ENCODE measurements around the gene CCRL2. TPM values are rescaled to one million over a fixed set of nuclear protein-coding genes. Genes with fewer than 3 reads are reported as not detected.
A peak's percentile ranks its signal among the peaks of the same experiment; 100 is the strongest.

CCRL2 gene
- total and polyA plus RNA-seq, 2 of the 8 experiments (the other 6 are each of a cell fraction or from before 2014, with no cell fraction given) = not detected

- H4K8ac ChIP-seq (ENCODE audit: extremely low read depth, insufficient read depth, low read length) = no peak overlapping the region
- no peak overlapping the region for H2BK5ac ChIP-seq (ENCODE audit: low read depth, low read length)
- no peak overlapping the region for H3K4me2 ChIP-seq (ENCODE audit: insufficient read depth in 1 of 2, low read depth in 2 of 2, low read length in 2 of 2)
- peak overlapping the region; percentile 98 for H3K4ac ChIP-seq (replicated peaks; ENCODE audit: insufficient read length, low read depth, low read length)
- H3K23me2 ChIP-seq (ENCODE audit: low read depth, low read length) = no peaks in the 10 kb centered on the region
- H3K4me1 ChIP-seq (replicated peaks in 1 of 4; ENCODE audit: control insufficient read depth in 3 of 4, insufficient read depth in 4 of 4, low read length in 3 of 4) = peaks cover 0 to 8% (median under 1%) of the 10 kb centered on the region in 4 experiments; a peak in 2 of 7 replicates
- H3K23ac ChIP-seq (ENCODE audit: insufficient read length) = no peak overlapping the region
- no peak overlapping the region for H3K27ac ChIP-seq (ENCODE audit: low read depth, low read length)
- no peaks in the 10 kb centered on the region for H3K9me3 ChIP-seq (ENCODE audit: insufficient read depth in 2 of 2, low read depth in 1 of 2, low read length in 1 of 2)
- no peak overlapping the region for H3K9ac ChIP-seq (replicated peaks in 1 of 4; ENCODE audit: extremely low read depth in 1 of 4, low read depth in 3 of 4, low read length in 3 of 4)
- H3K36me3 ChIP-seq (ENCODE audit: control insufficient read depth in 2 of 4, insufficient read depth in 4 of 4, low read length in 3 of 4) = no peaks in the 10 kb centered on the region
- no peak overlapping the region for H3K4me3 ChIP-seq (ENCODE audit: extremely low read depth in 1 of 4, insufficient read depth in 2 of 4, low read depth in 3 of 4, low read length in 4 of 4)
- H4K5ac ChIP-seq (ENCODE audit: insufficient read length, low read depth, low read length) = no peak overlapping the region
- POLR2A ChIA-PET (ENCODE audit: partially characterized antibody) = no interaction called here
- CTCF ChIA-PET (ENCODE audit: partially characterized antibody) = interaction anchor here (0.9 to 1.7 kb wide), 4 partner anchors 14 to 64 kb away, joined by 3 read pairs; no protein-coding TSS in a partner anchor
- H2AFZ ChIP-seq (ENCODE audit: low read length) = no peak overlapping the region
- H2BK12ac ChIP-seq (ENCODE audit: low read depth, low read length) = no peak overlapping the region
- H2BK120ac ChIP-seq (replicated peaks; ENCODE audit: low read depth, low read length) = no peak overlapping the region
- no peaks in the 10 kb centered on the region for H3K79me1 ChIP-seq (ENCODE audit: low read depth, low read length)
- no peaks in the 10 kb centered on the region for H4K20me1 ChIP-seq (replicated peaks in 1 of 2; ENCODE audit: control insufficient read depth in 1 of 2, insufficient read depth in 2 of 2, low read length in 2 of 2)
- DNase-seq (ENCODE audit: low read depth in 1 of 2, low spot score in 2 of 2) (no peak), FAIRE-seq (no peak)
- no peak overlapping the region for H2AK5ac ChIP-seq (ENCODE audit: low read depth, low read length)
- no peak overlapping the region for H4K91ac ChIP-seq (replicated peaks; ENCODE audit: insufficient read length, low read length)
- 91% methylated on average over 4 of the region's 4 CpGs; no CpG with 5 or more reads in 1 of the 2 experiments for WGBS, 2 experiments (ENCODE audit: extremely low coverage in 1 of 2, insufficient coverage in 1 of 2, insufficient read length in 1 of 2, insufficient replicate concordance in 2 of 2, low coverage in 1 of 2, low lambda C conversion rate in 2 of 2, missing lambda C conversion rate in 1 of 2)
- no peaks in the 10 kb centered on the region for H3K27me3 ChIP-seq (replicated peaks in 1 of 4; ENCODE audit: control insufficient read depth in 3 of 4, extremely low read depth in 1 of 4, insufficient read depth in 3 of 4, low read length in 3 of 4)
- no peak overlapping the region for H3K14ac ChIP-seq (ENCODE audit: insufficient read length)
- no peak overlapping the region for H2BK20ac ChIP-seq (ENCODE audit: low read length)
- no peak overlapping the region for H3K56ac ChIP-seq (replicated peaks; ENCODE audit: insufficient read length, low read depth, low read length)
- H3K18ac ChIP-seq (ENCODE audit: extremely low read depth, low read length) = no peak overlapping the region
- no peak overlapping the region for H2BK15ac ChIP-seq (ENCODE audit: low read length)
- H3K79me2 ChIP-seq (ENCODE audit: control insufficient read depth in 1 of 2, insufficient read depth in 2 of 2, low read length in 2 of 2) = no peaks in the 10 kb centered on the region
- TF ChIP-seq GABPA (IDR thresholded peaks at IDR 0.05; ENCODE audit: borderline replicate concordance, insufficient read depth, low read length) (no peak), MAFK (IDR thresholded peaks at IDR 0.05; ENCODE audit: low read depth, low read length) (no peak), POU5F1 (IDR thresholded peaks at IDR 0.05; ENCODE audit: low read depth, low read length) (no peak), TBP (IDR thresholded peaks at IDR 0.05; ENCODE audit: low read depth, low read length) (no peak), POLR2A (IDR thresholded peaks at IDR 0.05; ENCODE audit: control extremely low read depth in 1 of 2, low read depth in 2 of 2, low read length in 2 of 2) (no peak), SIX5 (IDR thresholded peaks at IDR 0.05; ENCODE audit: low read depth, low read length) (no peak), CTCF (IDR thresholded peaks at IDR 0.05; ENCODE audit: control extremely low read depth in 1 of 3, insufficient read depth in 1 of 3, low read depth in 1 of 3, low read length in 3 of 3) (no peak), FOSL1 (IDR thresholded peaks at IDR 0.05; ENCODE audit: insufficient read depth, low read depth, low read length) (no peak), KDM5A (IDR thresholded peaks at IDR 0.05; ENCODE audit: low read length) (no peak), ASH2L (IDR thresholded peaks at IDR 0.05; ENCODE audit: low read length) (no peak), PHF8 (conservative IDR thresholded peaks at IDR 0.05; ENCODE audit: low read depth, low read length) (no peak), EP300 (IDR thresholded peaks at IDR 0.05; ENCODE audit: borderline replicate concordance in 1 of 2, low read depth in 2 of 2, low read length in 2 of 2) (no peak), TCF12 (IDR thresholded peaks at IDR 0.05; ENCODE audit: low read depth, low read length) (no peak)
These were observed 20.9 kb upstream of the CCRL2 start for GRCh38 chr3:46386205-46386604.

Data from H1 (cell line).